PFSK-1 (cell line): ENCODE measurements around the gene ZYG11A.

Source experiments
- FOXP2 ChIP-seq: optimal IDR thresholded peaks from 2 replicates; pipeline ENCODE3; 2011; ENCODE audit warnings: borderline replicate concordance, control low read depth, inconsistent platforms; ENCODE audit not compliant: insufficient read depth; ENCODE audit errors: extremely low read length, extremely low read depth
- POLR2AphosphoS5 ChIP-seq: IDR thresholded peaks from 2 replicates; pipeline ENCODE4 v1.6.1; 2012; ENCODE audit warnings: low read depth, mild to moderate bottlenecking, control low read depth, low read length, moderate library complexity
- REST ChIP-seq, 2 experiments: IDR thresholded peaks; 2 replicates each; pipeline versions ENCODE4 v1.6.1 to v1.8.0; 2011 to 2012; ENCODE audit warnings: low read depth in 2 of 2, low read length in 2 of 2, control low read depth in 1 of 2, inconsistent platforms in 1 of 2, mild to moderate bottlenecking in 1 of 2, moderate library complexity in 1 of 2; ENCODE audit not compliant: insufficient read depth in 1 of 2
- SIN3A ChIP-seq: IDR thresholded peaks from 2 replicates; pipeline ENCODE4 v1.6.1; 2012; ENCODE audit warnings: mild to moderate bottlenecking, low read length, moderate library complexity, borderline replicate concordance; ENCODE audit not compliant: insufficient read depth
- TAF1 ChIP-seq: IDR thresholded peaks from 2 replicates; pipeline ENCODE4 v1.6.1; 2012; ENCODE audit warnings: low read length, control low read depth, borderline replicate concordance; ENCODE audit not compliant: insufficient read depth

The ZYG11A gene

GRCh38 chr1:52919051-52919722 is 76.6 kb downstream of the ZYG11A start:
- TF ChIP-seq FOXP2 (no peak), SIN3A (no peak), REST (IDR thresholded peaks at IDR 0.05; ENCODE audit: insufficient read depth in 1 of 2, low read depth in 2 of 2, low read length in 2 of 2) (no peak), TAF1 (no peak), POLR2AphosphoS5 (no peak)

GRCh38 chr1:52919723-52920483 is 77.3 kb downstream of the ZYG11A start:
- no peak for TF ChIP-seq FOXP2
- TF ChIP-seq TAF1: no peak
- no peak for TF ChIP-seq POLR2AphosphoS5
- TF ChIP-seq REST (IDR thresholded peaks at IDR 0.05; ENCODE audit: insufficient read depth in 1 of 2, low read depth in 2 of 2, low read length in 2 of 2): no peak
- no peak for TF ChIP-seq SIN3A

GRCh38 chr1:52920791-52921291 is 78.3 kb downstream of the ZYG11A start:
- TF ChIP-seq REST (IDR thresholded peaks at IDR 0.05; ENCODE audit: insufficient read depth in 1 of 2, low read depth in 2 of 2, low read length in 2 of 2): no peak

- TF ChIP-seq POLR2AphosphoS5 (no peak), REST (IDR thresholded peaks at IDR 0.05; ENCODE audit: insufficient read depth in 1 of 2, low read depth in 2 of 2, low read length in 2 of 2) (no peak), TAF1 (no peak), SIN3A (no peak), FOXP2 (no peak)
Measured at GRCh38 chr1:52925571-52926005, 83.0 kb downstream of the ZYG11A start.
